GM12801 (cell line): ENCODE data around the gene NFATC3.

Experiments used
- TF ChIP-seq, protein P1 (sequence below): IDR thresholded peaks from one replicate; pipeline ENCODE4 v1.5.1; 2011; ENCODE audit warnings: control low read depth; ENCODE audit not compliant: insufficient read length; ENCODE audit errors: extremely low read depth

Gene NFATC3

DNA sequence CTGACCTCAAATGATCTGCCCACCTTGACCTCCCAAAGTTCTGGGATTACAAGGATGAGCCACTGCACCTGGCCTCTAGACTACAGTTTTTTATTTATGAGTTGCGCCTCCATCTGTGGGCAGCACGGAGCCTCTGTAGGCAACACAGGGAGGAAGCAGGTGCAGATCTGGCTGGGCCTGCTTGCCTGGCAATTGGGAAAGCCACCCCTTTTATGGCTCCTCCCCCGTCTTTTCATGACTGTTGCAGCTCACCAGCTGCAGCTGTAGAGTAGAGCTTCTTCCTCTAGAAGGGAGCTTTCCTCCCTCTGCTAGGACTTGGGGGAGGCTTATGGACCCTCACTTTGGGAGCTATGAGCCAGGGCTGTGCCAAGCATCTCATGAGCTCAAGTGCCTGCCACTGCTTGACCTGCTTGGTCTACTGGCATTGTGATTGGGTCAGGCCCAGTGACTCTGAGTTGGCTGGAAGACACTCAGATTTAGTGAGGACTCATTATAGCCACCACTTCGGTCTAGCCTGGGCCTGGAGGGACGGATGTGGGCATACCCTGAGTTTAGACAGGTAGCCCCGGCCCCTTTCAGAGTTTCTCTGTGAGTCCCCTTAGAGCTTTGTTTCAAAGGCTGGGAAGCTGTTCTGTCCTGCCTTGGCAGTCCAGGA lies 172.2 kb downstream of the NFATC3 start:
- TF ChIP-seq, protein P1, sequence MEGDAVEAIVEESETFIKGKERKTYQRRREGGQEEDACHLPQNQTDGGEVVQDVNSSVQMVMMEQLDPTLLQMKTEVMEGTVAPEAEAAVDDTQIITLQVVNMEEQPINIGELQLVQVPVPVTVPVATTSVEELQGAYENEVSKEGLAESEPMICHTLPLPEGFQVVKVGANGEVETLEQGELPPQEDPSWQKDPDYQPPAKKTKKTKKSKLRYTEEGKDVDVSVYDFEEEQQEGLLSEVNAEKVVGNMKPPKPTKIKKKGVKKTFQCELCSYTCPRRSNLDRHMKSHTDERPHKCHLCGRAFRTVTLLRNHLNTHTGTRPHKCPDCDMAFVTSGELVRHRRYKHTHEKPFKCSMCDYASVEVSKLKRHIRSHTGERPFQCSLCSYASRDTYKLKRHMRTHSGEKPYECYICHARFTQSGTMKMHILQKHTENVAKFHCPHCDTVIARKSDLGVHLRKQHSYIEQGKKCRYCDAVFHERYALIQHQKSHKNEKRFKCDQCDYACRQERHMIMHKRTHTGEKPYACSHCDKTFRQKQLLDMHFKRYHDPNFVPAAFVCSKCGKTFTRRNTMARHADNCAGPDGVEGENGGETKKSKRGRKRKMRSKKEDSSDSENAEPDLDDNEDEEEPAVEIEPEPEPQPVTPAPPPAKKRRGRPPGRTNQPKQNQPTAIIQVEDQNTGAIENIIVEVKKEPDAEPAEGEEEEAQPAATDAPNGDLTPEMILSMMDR = no peak

DNA sequence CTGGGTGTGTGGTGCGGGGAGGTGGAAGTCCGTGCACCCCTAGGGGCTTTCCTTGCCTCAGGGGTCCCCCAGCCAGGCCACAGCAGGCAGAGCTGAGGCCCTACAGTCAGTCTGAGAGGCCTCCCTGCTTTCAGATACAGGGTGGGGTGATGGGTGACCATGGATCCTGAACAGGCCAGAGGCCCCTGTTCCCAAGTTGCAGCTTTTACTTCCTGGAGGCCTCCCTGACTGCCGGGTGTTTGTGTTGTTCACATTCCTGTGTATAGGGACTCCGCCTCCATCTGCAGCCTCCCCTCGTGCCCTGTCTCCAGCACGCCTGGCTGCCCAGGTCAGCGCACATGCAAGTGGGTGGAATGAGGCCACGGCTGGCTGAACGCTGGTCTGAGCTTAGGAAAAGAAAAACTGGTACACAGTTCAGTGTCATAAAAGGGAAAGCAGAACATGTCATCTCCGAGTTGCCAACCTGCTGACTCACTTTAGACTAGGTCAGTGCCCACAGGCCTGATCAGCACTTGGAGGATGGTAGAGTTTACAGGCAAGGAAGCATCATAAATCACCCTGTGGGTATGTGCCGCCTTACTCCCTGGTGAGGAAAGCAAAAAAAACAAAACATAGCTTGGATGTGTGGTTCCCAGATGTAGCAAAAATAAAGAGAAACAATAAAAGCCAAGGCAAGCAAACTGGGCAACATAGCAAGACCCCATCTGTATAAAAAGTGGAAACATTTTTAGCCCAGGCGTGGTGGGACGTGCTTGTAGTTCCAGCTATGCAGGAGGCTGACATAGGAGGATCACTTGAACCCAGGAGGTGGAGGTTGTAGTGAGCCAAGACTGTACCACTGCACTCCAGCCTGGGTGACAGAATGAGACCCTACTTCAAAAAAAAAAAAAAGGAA lies 173.0 kb downstream of the NFATC3 start:
- TF ChIP-seq, protein P1 = no peak

DNA sequence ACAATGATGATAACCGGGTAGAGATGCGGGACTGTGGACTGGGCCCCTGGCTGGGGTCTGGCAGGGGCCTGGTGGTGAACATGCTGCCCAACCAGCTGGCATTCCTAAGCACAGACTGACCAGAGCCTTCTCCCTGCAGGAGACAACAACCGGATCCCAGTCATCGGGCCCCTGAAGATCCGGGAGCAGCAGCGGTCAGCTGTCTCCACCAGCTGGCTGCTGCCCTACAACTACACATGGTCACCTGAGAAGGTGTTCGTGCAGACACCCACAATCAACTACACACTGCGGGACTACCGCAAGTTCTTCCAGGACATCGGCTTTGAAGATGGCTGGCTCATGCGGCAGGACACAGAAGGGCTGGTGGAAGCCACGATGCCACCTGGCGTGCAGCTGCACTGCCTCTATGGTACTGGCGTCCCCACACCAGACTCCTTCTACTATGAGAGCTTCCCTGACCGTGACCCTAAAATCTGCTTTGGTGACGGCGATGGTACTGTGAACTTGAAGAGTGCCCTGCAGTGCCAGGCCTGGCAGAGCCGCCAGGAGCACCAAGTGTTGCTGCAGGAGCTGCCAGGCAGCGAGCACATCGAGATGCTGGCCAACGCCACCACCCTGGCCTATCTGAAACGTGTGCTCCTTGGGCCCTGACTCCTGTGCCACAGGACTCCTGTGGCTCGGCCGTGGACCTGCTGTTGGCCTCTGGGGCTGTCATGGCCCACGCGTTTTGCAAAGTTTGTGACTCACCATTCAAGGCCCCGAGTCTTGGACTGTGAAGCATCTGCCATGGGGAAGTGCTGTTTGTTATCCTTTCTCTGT lies 174.0 kb downstream of the NFATC3 start:
- TF ChIP-seq, protein P1 = no peak

DNA sequence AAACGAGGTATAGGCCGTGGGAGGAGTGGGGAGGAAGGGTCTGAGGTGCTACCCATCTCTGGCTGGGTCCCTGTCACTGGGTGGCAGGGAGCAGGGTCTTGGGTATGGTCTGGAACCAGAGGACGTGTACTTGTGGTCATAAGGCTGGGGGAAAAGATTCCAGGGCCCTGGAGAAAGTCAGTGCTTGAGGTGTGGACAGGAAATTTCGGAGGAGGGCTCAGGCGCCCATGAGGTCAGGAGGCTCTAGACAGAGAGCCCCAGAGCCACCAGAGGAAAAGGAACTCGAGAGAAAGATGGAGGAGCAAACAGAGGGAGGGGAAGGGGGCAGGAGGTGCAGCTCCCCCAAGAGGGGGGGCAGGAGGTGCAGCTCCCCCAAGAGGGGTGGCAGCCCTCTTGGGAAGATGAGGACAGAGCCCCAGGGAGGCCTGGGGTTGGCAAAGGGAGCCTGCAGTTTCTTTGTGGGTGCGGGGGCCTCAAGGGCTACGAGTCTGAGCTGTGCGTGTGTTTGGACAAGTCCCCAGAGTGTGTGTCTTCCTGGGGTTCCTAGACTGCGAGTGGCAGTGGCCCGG lies 178.5 kb downstream of the NFATC3 start:
- TF ChIP-seq, protein P1 = no peak

DNA sequence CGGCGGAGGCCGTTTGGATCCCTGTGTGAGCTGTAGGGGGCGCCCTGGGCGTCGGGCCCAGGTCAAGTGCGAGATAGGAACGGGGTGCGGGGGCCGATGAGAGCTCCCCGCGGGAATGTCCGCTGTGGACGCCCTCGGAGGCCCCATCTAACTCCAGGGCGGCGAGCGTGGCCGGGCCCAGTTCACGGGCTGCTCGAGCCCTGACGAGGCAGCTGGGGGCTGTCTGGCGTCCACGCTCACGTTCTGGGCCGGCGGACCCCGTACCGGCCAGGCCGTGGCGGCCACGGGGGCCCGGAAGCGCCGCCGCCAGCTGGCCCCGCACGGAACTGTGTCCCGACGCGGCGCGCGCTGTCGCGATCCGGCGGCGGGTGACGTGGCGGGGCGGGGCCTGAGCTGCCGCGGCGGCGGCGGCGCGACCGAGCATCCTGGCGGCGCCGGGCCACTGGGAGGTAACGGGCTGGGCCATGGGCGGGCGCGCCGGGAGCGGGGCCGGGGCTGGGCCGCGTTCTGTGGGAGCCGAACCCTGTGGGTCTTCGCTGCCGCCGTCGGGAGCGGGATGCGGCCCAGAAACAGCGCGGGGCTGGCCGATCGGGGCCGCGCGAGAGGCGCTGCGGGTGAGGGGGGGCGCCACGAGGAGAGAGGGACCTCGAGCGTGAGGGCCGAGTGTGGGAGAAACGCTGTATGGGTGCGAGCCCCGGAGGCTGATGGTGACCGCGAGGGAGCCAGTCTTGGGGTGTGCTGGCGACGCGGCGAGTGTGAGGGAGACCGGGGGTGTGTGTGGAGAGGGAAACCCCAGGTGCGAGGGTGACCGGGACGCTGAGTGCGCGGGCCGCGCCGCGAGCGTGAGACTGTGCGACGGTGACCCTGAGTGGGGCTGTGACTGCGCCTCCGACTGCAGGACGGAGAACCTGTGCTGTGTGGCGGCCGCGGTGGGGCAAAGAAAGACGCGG lies 179.2 kb downstream of the NFATC3 start, which contains the start of gene SLC7A6:
SLC7A6 (plus strand) TSS at position 399 of the 950 bp plus-strand sequence. CDS start 10,201 bp downstream, outside the sequence.
- TF ChIP-seq, protein P1 = no peak

DNA sequence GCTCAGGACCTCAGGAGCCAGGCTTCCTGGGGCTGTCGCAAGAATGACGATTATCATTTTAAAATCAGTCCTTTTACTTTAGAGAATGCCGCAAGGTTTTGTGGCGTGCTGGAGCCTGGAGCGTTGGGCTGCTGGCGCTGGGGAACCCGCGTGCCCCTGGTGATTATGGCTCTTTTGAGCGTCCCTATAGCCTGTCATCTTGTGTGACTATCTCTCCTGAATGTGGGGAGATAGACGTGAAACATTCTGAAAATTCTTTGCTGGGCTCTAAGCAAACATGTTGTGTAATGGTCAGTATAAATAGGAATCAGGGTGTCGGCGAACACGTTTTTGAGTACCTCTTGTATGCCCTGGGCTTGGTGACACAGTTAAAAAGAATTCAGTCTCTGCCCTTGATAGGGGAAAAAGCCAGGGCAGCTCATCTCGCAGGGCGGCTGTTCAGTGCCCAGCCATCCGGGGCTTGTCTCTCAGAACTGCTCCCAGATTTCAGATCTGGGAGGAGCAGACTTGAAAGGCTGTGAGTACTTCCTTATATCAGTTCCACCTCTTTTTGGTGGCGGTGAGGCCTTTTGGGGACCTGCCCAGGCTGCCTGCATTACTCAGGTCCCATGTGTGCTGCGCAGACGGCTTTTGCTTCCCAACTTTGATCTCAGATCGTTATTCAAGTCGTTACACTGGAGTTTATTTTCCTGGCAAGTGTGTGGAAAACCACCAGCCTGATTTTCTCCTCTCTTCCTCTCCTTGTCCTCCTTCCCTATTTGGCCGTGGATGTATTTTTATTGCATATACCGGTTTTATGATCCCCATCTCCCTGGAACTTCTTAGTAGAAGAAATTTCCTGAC lies 180.1 kb downstream of the NFATC3 start:
- TF ChIP-seq, protein P1 = no peak
